Measurements from ENCODE around the gene PRR5L. TPM values are rescaled to one million over a fixed set of nuclear protein-coding genes. Genes with fewer than 3 reads are reported as not detected.

The PRR5L gene
- total and polyA plus RNA-seq, 5 donors from 2014 or later = 0.76 to 15.1 (median 1.1) TPM; not detected in 1

- H3K4me1 ChIP-seq (ENCODE audit: control insufficient read depth, insufficient read depth, low read length, poor library complexity, severe bottlenecking) = peaks cover 7% of the 10 kb centered on the region
- no peak for ATAC-seq (ENCODE audit: low read depth in 2 of 2)
- no peak overlapping the region for H3K4me3 ChIP-seq (ENCODE audit: low read depth, low read length)
- DNase-seq = no peak
- Mint-ChIP-seq H3K9me3 (peaks cover 0 to 1% (median 0%) of the 10 kb centered on the region in 7 donors), H3K27me3 (peaks cover 6% of the 10 kb centered on the region), H3K4me3 (no peak overlapping the region), H3K36me3 (no peaks in the 10 kb centered on the region), H3K27ac (no peak overlapping the region), H3K4me1 (peaks cover 0 to 17% (median 7%) of the 10 kb centered on the region in 4 donors)
- H3K36me3 ChIP-seq (ENCODE audit: control insufficient read depth, insufficient read depth, low read length) = no peaks in the 10 kb centered on the region
- H3K27me3 ChIP-seq (ENCODE audit: control insufficient read depth, insufficient read depth, low read length) = no peaks in the 10 kb centered on the region
- no peaks in the 10 kb centered on the region for H3K9me3 ChIP-seq (ENCODE audit: control insufficient read depth in 2 of 2, low read length in 2 of 2)
- no peak overlapping the region for H3K27ac ChIP-seq (ENCODE audit: insufficient read depth, low read length, poor library complexity, severe bottlenecking)
These were observed 108.7 kb downstream of the PRR5L start for GRCh38 chr11:36404831-36405230.

DNA sequence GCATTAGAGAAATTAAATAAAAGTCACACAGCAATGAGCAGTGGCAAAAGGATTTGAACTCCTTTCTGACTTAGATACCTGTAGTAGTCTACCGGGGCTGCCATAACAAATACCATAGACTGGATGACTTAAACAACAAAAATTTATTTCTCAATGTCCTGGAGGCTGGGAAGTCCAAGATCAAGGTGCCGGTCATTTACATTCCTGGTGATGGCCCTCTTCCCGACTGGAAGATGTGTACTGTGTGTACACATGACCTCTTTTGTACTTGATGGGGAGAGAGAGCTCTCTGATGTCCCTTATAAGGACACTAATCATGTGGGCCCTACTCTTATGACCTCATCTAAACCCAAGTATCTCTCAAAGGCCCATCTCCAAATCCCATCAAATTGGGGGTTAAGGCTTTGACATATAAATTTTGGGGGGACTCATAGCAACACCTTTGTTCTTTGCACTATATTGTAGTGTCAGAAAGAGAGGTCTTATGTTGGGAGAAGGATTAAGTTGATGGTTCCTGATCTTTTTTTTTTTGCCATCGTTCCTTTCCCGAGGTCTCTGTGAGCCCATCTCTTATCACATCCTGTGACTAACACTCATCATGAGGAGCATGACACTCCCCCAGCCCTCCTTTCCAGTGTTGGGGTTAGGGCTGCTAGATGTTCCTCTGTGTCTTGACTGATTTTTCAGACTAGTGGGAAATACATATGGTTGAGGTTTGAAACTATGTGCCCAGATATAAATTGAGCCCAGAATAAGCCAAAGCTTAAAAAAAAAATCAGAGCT, 109.7 kb downstream of the PRR5L start:
- no peaks in the 10 kb centered on the region for H3K9me3 ChIP-seq (ENCODE audit: control insufficient read depth in 2 of 2, low read length in 2 of 2)
- Mint-ChIP-seq H3K27ac (peak overlapping the region in 1 of 3 donors; percentile 16), H3K27me3 (peaks cover 6% of the 10 kb centered on the region), H3K36me3 (no peaks in the 10 kb centered on the region), H3K9me3 (peaks cover 0 to 1% (median 0%) of the 10 kb centered on the region in 7 donors), H3K4me1 (peaks cover 0 to 27% (median 7%) of the 10 kb centered on the region in 4 donors), H3K4me3 (no peak overlapping the region)
- H3K36me3 ChIP-seq (ENCODE audit: control insufficient read depth, insufficient read depth, low read length) = no peaks in the 10 kb centered on the region
- H3K4me3 ChIP-seq (ENCODE audit: low read depth, low read length) = no peak overlapping the region
- no peak overlapping the region for H3K27ac ChIP-seq (ENCODE audit: insufficient read depth, low read length, poor library complexity, severe bottlenecking)
- H3K27me3 ChIP-seq (ENCODE audit: control insufficient read depth, insufficient read depth, low read length) = no peaks in the 10 kb centered on the region
- DNase-seq = no peak
- H3K4me1 ChIP-seq (ENCODE audit: control insufficient read depth, insufficient read depth, low read length, poor library complexity, severe bottlenecking) = peaks cover 9% of the 10 kb centered on the region
- ATAC-seq (ENCODE audit: low read depth in 2 of 2) = no peak

- no peaks in the 10 kb centered on the region for H3K27me3 Mint-ChIP-seq
- peaks cover 0 to 40% (median 10%) of the 10 kb centered on the region in 4 donors for H3K4me1 Mint-ChIP-seq
- ATAC-seq (ENCODE audit: low read depth in 2 of 2) = no peak
- no peak overlapping the region for H3K4me3 Mint-ChIP-seq
- H3K27me3 ChIP-seq (ENCODE audit: control insufficient read depth, insufficient read depth, low read length) = no peaks in the 10 kb centered on the region
- DNase-seq = no peak
- H3K9me3 ChIP-seq (ENCODE audit: control insufficient read depth in 2 of 2, low read length in 2 of 2) = no peaks in the 10 kb centered on the region
- no peaks in the 10 kb centered on the region for H3K36me3 Mint-ChIP-seq
- H3K36me3 ChIP-seq (ENCODE audit: control insufficient read depth, insufficient read depth, low read length) = no peaks in the 10 kb centered on the region
- peaks cover 0 to 1% (median 0%) of the 10 kb centered on the region in 7 donors for H3K9me3 Mint-ChIP-seq
- H3K4me3 ChIP-seq (ENCODE audit: low read depth, low read length) = no peak overlapping the region
- H3K27ac Mint-ChIP-seq = no peak overlapping the region
- H3K27ac ChIP-seq (ENCODE audit: insufficient read depth, low read length, poor library complexity, severe bottlenecking) = no peak overlapping the region
- peaks cover 10% of the 10 kb centered on the region for H3K4me1 ChIP-seq (ENCODE audit: control insufficient read depth, insufficient read depth, low read length, poor library complexity, severe bottlenecking)
These were observed 111.3 kb downstream of the PRR5L start for GRCh38 chr11:36407356-36407755.

GRCh38 chr11:36408498-36409136, 112.5 kb downstream of the PRR5L start:
- no peak overlapping the region for H3K4me3 ChIP-seq (ENCODE audit: low read depth, low read length)
- no peaks in the 10 kb centered on the region for H3K27me3 Mint-ChIP-seq
- H3K27ac Mint-ChIP-seq = peak overlapping the region; percentile 11 to 79 (median 36)
- H3K9me3 ChIP-seq (ENCODE audit: control insufficient read depth in 2 of 2, low read length in 2 of 2) = no peaks in the 10 kb centered on the region
- DNase-seq (no peak), ATAC-seq (ENCODE audit: low read depth in 2 of 2) (no peak)
- H3K27me3 ChIP-seq (ENCODE audit: control insufficient read depth, insufficient read depth, low read length) = no peaks in the 10 kb centered on the region
- peaks cover 0 to 40% (median 10%) of the 10 kb centered on the region in 4 donors for H3K4me1 Mint-ChIP-seq
- peaks cover 10% of the 10 kb centered on the region for H3K4me1 ChIP-seq (ENCODE audit: control insufficient read depth, insufficient read depth, low read length, poor library complexity, severe bottlenecking)
- H3K27ac ChIP-seq (ENCODE audit: insufficient read depth, low read length, poor library complexity, severe bottlenecking) = no peak overlapping the region
- peaks cover 0 to 1% (median 0%) of the 10 kb centered on the region in 7 donors for H3K9me3 Mint-ChIP-seq
- no peaks in the 10 kb centered on the region for H3K36me3 ChIP-seq (ENCODE audit: control insufficient read depth, insufficient read depth, low read length)
- H3K4me3 Mint-ChIP-seq = peak overlapping the region in 3 of 4 donors; percentile 3 to 64 (median 56)
- H3K36me3 Mint-ChIP-seq = no peaks in the 10 kb centered on the region

- Mint-ChIP-seq H3K27me3 (no peaks in the 10 kb centered on the region), H3K36me3 (no peaks in the 10 kb centered on the region), H3K27ac (peak overlapping the region; percentile 36 to 79 (median 64)), H3K9me3 (peaks cover 0 to 1% (median 0%) of the 10 kb centered on the region in 7 donors), H3K4me3 (peak overlapping the region in 3 of 4 donors; percentile 3 to 56 (median 23)), H3K4me1 (peaks cover 0 to 40% (median 10%) of the 10 kb centered on the region in 4 donors)
- no peak overlapping the region for H3K4me3 ChIP-seq (ENCODE audit: low read depth, low read length)
- no peaks in the 10 kb centered on the region for H3K9me3 ChIP-seq (ENCODE audit: control insufficient read depth in 2 of 2, low read length in 2 of 2)
- no peaks in the 10 kb centered on the region for H3K27me3 ChIP-seq (ENCODE audit: control insufficient read depth, insufficient read depth, low read length)
- peaks cover 10% of the 10 kb centered on the region for H3K4me1 ChIP-seq (ENCODE audit: control insufficient read depth, insufficient read depth, low read length, poor library complexity, severe bottlenecking)
- H3K27ac ChIP-seq (ENCODE audit: insufficient read depth, low read length, poor library complexity, severe bottlenecking) = no peak overlapping the region
- H3K36me3 ChIP-seq (ENCODE audit: control insufficient read depth, insufficient read depth, low read length) = no peaks in the 10 kb centered on the region
- peak in 1 of 3 donors; percentile 50 for DNase-seq
- no peak for ATAC-seq (ENCODE audit: low read depth in 2 of 2)
These were observed 113.2 kb downstream of the PRR5L start for GRCh38 chr11:36409152-36409816.

DNA sequence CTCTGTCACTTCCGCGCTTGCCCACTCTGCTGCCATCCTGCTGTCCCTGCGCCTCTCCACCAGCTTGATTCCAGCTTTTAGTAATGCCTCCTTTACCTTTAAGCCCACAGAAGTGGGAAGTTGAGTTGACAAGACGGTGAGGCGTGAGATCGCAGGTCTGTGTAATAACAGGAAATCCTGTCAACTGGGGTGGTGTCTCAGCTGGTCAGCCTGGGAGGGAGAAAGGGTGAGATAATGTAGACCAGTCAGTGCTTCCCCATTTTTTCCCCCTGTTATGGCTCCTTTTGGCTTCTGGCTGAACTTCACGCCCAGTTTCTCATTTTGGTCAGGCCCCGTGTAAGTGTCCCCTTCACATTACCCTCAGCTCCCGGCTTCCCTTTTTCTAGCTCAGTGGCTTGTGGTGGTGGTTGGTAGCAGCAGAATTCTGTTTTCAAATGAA, 115.1 kb downstream of the PRR5L start:
- peak overlapping the region in 1 of 3 donors; percentile 71 for H3K27ac Mint-ChIP-seq
- no peaks in the 10 kb centered on the region for H3K27me3 Mint-ChIP-seq
- no peaks in the 10 kb centered on the region for H3K36me3 ChIP-seq (ENCODE audit: control insufficient read depth, insufficient read depth, low read length)
- no peaks in the 10 kb centered on the region for H3K36me3 Mint-ChIP-seq
- H3K4me3 ChIP-seq (ENCODE audit: low read depth, low read length) = peak overlapping the region; percentile 37
- peaks cover 0 to 40% (median 10%) of the 10 kb centered on the region in 4 donors for H3K4me1 Mint-ChIP-seq
- peaks cover 10% of the 10 kb centered on the region for H3K4me1 ChIP-seq (ENCODE audit: control insufficient read depth, insufficient read depth, low read length, poor library complexity, severe bottlenecking)
- H3K27ac ChIP-seq (ENCODE audit: insufficient read depth, low read length, poor library complexity, severe bottlenecking) = no peak overlapping the region
- H3K9me3 Mint-ChIP-seq = peaks cover 0 to 5% (median 0%) of the 10 kb centered on the region in 7 donors
- no peaks in the 10 kb centered on the region for H3K27me3 ChIP-seq (ENCODE audit: control insufficient read depth, insufficient read depth, low read length)
- ATAC-seq (ENCODE audit: low read depth in 2 of 2) (peak; percentile 28 to 52), DNase-seq (peak in 1 of 3 donors; percentile 26)
- peak overlapping the region in 2 of 4 donors; percentile 9 to 50 for H3K4me3 Mint-ChIP-seq
- H3K9me3 ChIP-seq (ENCODE audit: control insufficient read depth in 2 of 2, low read length in 2 of 2) = no peaks in the 10 kb centered on the region

- peaks cover 10% of the 10 kb centered on the region for H3K4me1 ChIP-seq (ENCODE audit: control insufficient read depth, insufficient read depth, low read length, poor library complexity, severe bottlenecking)
- H3K27me3 Mint-ChIP-seq = no peaks in the 10 kb centered on the region
- H3K4me3 Mint-ChIP-seq = no peak overlapping the region
- no peaks in the 10 kb centered on the region for H3K36me3 ChIP-seq (ENCODE audit: control insufficient read depth, insufficient read depth, low read length)
- no peak for ATAC-seq (ENCODE audit: low read depth in 2 of 2)
- peaks cover 0 to 5% (median 0%) of the 10 kb centered on the region in 7 donors for H3K9me3 Mint-ChIP-seq
- no peaks in the 10 kb centered on the region for H3K9me3 ChIP-seq (ENCODE audit: control insufficient read depth in 2 of 2, low read length in 2 of 2)
- peaks cover 0 to 36% (median 9%) of the 10 kb centered on the region in 4 donors for H3K4me1 Mint-ChIP-seq
- H3K27ac ChIP-seq (ENCODE audit: insufficient read depth, low read length, poor library complexity, severe bottlenecking) = no peak overlapping the region
- H3K27ac Mint-ChIP-seq = no peak overlapping the region
- H3K27me3 ChIP-seq (ENCODE audit: control insufficient read depth, insufficient read depth, low read length) = no peaks in the 10 kb centered on the region
- no peak overlapping the region for H3K4me3 ChIP-seq (ENCODE audit: low read depth, low read length)
- no peak for DNase-seq
- no peaks in the 10 kb centered on the region for H3K36me3 Mint-ChIP-seq
These were observed 116.8 kb downstream of the PRR5L start for GRCh38 chr11:36412781-36413383.
